IMR-90 (cell line): Measurements from ENCODE around the gene NAP1L5.

Experiments
- CEBPB ChIP-seq: IDR thresholded peaks from 2 replicates; pipeline ENCODE4 v1.6.1; 2012; ENCODE audit warnings: low read depth, low read length, improper control_type of control experiment
- CHD1 ChIP-seq: IDR thresholded peaks from 2 replicates; pipeline ENCODE4 v1.6.1; 2012; ENCODE audit warnings: low read depth, low read length, improper control_type of control experiment
- CTCF ChIP-seq: conservative IDR thresholded peaks from 2 replicates; pipeline ENCODE4 v1.5.1; 2012; ENCODE audit warnings: mild to moderate bottlenecking, low read depth, low read length, improper control_type of control experiment
- FOS ChIP-seq: fragments of 150-350 bp; IDR thresholded peaks from 2 replicates; pipeline ENCODE4 v1.6.1; 2016; ENCODE audit warnings: low read depth, low read length
- MAFK ChIP-seq: IDR thresholded peaks from 2 replicates; pipeline ENCODE4 v1.6.1; 2012; ENCODE audit warnings: low read depth, low read length, improper control_type of control experiment
- POLR2A ChIP-seq: IDR thresholded peaks from 2 replicates; pipeline ENCODE4 v1.6.1; 2012; ENCODE audit warnings: mild to moderate bottlenecking, low read depth, low read length
- RCOR1 ChIP-seq: IDR thresholded peaks from 2 replicates; pipeline ENCODE4 v1.6.1; 2012; ENCODE audit warnings: mild to moderate bottlenecking, low read length, improper control_type of control experiment; ENCODE audit not compliant: insufficient replicate concordance
- RFX5 ChIP-seq: IDR thresholded peaks from 2 replicates; pipeline ENCODE4 v1.8.0; 2012; ENCODE audit warnings: low read depth, mild to moderate bottlenecking, low read length, moderate library complexity
- SMC3 ChIP-seq: fragments of 150-350 bp; IDR thresholded peaks from 2 replicates; pipeline ENCODE4 v1.6.1; 2016; ENCODE audit warnings: low read depth, mild to moderate bottlenecking, antibody characterized with exemption, low read length, moderate library complexity
- USF2 ChIP-seq: fragments of 150-350 bp; IDR thresholded peaks from 2 replicates; pipeline ENCODE4 v1.6.1; 2017; ENCODE audit warnings: mild to moderate bottlenecking, antibody characterized with exemption, low read length, low read depth

GRCh38 chr4:88729146-88729760 lies 31.6 kb upstream of the NAP1L5 start:
- TF ChIP-seq CTCF = no peak
- no peak for TF ChIP-seq POLR2A
- no peak for TF ChIP-seq USF2
- TF ChIP-seq SMC3 = no peak
- no peak for TF ChIP-seq RFX5
- TF ChIP-seq FOS = no peak
- no peak for TF ChIP-seq RCOR1
- TF ChIP-seq CEBPB = no peak
- no peak for TF ChIP-seq CHD1
- no peak for TF ChIP-seq MAFK
